ENCODE measurements around the gene OTOG. TPM values are rescaled to one million over a fixed set of nuclear protein-coding genes. Genes with fewer than 3 reads are reported as not detected.

Gene OTOG
- total RNA-seq, 1 experiment from 2014 or later, result not detected

DNA sequence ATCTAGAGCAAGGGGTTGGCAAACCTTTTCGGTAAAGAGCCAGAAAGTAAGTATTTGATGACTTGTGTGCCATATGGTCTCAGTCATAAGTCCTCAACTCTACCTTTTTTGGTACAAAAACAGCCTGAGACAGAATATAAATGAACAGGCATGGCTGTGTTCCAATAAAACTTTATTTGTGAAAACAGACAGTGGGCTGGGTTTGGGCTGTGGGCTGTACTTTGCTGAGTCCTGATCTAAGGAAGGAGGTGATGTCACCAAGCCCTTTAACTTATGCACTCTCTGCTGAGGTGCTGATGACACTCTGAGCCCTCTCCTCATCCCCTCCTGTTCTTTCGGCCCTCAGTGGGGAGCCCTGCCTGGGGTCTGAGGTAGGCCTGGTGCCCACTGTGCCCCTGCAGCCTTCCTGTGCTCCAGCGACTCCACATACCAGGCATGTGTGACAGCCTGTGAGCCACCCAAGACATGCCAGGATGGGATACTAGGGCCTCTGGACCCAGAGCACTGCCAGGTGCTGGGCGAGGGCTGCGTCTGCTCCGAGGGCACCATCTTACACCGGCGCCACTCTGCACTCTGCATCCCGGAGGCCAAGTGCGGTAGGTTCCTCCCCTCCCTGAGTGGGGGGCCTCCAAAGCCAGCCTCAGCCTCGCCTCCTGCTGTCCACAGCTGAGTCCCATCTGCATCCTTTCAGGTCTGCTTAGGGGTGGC, 86.4 kb downstream of the OTOG start:
- TF ChIP-seq EZH2phosphoT487 (IDR thresholded peaks at IDR 0.05; ENCODE audit: borderline replicate concordance, low read length), result no peak
- TF ChIP-seq CTCF (conservative IDR thresholded peaks at IDR 0.05; ENCODE audit: low read depth, low read length), result no peak
- no peak for TF ChIP-seq EZH2 (IDR thresholded peaks at IDR 0.05; ENCODE audit: low read length, unreplicated experiment)
- Histone ChIP-seq H3K27ac (ENCODE audit: low read length) (no peak overlapping the region), H3F3A (ENCODE audit: low read length, unreplicated experiment) (no peaks in the 10 kb centered on the region), H3K4me2 (ENCODE audit: low read length) (no peak overlapping the region), H3K4me1 (ENCODE audit: insufficient read depth, low read length) (no peaks in the 10 kb centered on the region), H3K9me2 (replicated peaks; ENCODE audit: low read length) (no peaks in the 10 kb centered on the region), H3K9me3 (ENCODE audit: low read length) (no peaks in the 10 kb centered on the region), H3K9ac (ENCODE audit: low read length) (no peak overlapping the region), H3K4me3 (ENCODE audit: low read length) (no peak overlapping the region), H3K36me3 (ENCODE audit: low read depth, low read length) (no peaks in the 10 kb centered on the region), H3K27me3 (ENCODE audit: low read length) (peaks cover 38% of the 10 kb centered on the region), H2AFZ (ENCODE audit: low read length) (no peak overlapping the region), H4K20me1 (ENCODE audit: low read length) (no peaks in the 10 kb centered on the region), H3K79me2 (ENCODE audit: low read length) (no peaks in the 10 kb centered on the region)
- ChIA-PET POLR2A (ENCODE audit: unreplicated experiment) (no interaction called here), CTCF (no interaction called here)
- ATAC-seq, result no peak
- intact Hi-C loops (cut with micrococcal nuclease), result no loop called here
- no TSS peak for BruUV-seq (replicated peaks)
- DNase-seq, result no peak

DNA sequence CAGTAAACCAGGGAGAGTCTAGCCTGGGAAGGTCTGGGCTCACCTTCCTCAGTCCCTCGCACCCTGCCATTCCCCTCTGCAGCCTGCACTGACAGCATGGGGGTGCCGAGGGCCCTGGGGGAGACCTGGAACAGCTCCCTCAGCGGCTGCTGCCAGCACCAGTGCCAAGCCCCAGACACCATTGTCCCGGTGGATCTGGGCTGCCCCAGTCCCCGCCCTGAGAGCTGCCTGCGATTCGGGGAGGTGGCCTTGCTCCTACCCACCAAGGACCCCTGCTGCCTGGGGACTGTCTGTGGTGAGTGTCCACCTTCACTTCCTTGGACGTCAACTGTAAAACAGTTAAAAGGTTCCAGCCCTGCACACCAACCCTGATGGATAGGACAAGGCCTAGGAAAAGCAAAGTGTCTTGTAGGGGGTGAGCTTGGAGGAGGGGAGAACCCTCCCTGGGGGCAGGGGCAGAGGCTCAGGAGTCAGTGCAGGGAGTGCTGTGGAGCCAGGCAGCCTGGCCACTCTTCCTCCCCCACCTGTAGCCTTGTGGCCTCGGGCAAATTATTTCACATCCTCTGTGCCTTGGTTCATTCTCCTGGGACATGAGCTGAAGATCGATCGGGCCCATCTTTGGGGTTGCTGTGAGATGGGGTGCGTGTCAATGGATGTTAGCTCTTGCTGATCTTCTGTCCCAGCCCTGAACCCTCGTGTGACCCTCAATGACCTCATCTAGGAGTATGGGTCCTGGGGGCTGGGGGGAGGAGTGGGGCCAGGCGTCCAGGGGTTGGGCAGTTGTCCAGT, 87.1 kb downstream of the OTOG start:
- no peaks in the 10 kb centered on the region for H4K20me1 ChIP-seq (ENCODE audit: low read length)
- H3K79me2 ChIP-seq (ENCODE audit: low read length), result no peaks in the 10 kb centered on the region
- H3K9me2 ChIP-seq (replicated peaks; ENCODE audit: low read length), result no peaks in the 10 kb centered on the region
- H2AFZ ChIP-seq (ENCODE audit: low read length), result no peak overlapping the region
- intact Hi-C loops (cut with micrococcal nuclease), result no loop called here
- DNase-seq (no peak), ATAC-seq (no peak)
- no peaks in the 10 kb centered on the region for H3K4me1 ChIP-seq (ENCODE audit: insufficient read depth, low read length)
- H3K27ac ChIP-seq (ENCODE audit: low read length), result no peak overlapping the region
- no peaks in the 10 kb centered on the region for H3F3A ChIP-seq (ENCODE audit: low read length, unreplicated experiment)
- ChIA-PET POLR2A (ENCODE audit: unreplicated experiment) (no interaction called here), CTCF (no interaction called here)
- no peak overlapping the region for H3K9ac ChIP-seq (ENCODE audit: low read length)
- H3K4me3 ChIP-seq (ENCODE audit: low read length), result no peak overlapping the region
- H3K36me3 ChIP-seq (ENCODE audit: low read depth, low read length), result no peaks in the 10 kb centered on the region
- H3K4me2 ChIP-seq (ENCODE audit: low read length), result no peak overlapping the region
- H3K9me3 ChIP-seq (ENCODE audit: low read length), result no peaks in the 10 kb centered on the region
- BruUV-seq (replicated peaks), result no TSS peak
- TF ChIP-seq EZH2phosphoT487 (IDR thresholded peaks at IDR 0.05; ENCODE audit: borderline replicate concordance, low read length), result no peak
- no peak for TF ChIP-seq EZH2 (IDR thresholded peaks at IDR 0.05; ENCODE audit: low read length, unreplicated experiment)
- TF ChIP-seq CTCF (conservative IDR thresholded peaks at IDR 0.05; ENCODE audit: low read depth, low read length), result no peak
- H3K27me3 ChIP-seq (ENCODE audit: low read length), result peaks cover 31% of the 10 kb centered on the region
